Skeletal muscle tissue (tissue), 4 donors: ENCODE measurements around the gene ITSN1. TPM values are rescaled to one million over a fixed set of nuclear protein-coding genes. Genes with fewer than 3 reads are reported as not detected.

Experiments
- H3K27ac ChIP-seq: one replicate; pipeline ENCODE4 v1.7.0; 2013; ENCODE audit warnings: mild to moderate bottlenecking, low read depth, low read length, inconsistent platforms
- H3K27me3 ChIP-seq, 3 donors: one replicate each; pipeline ENCODE4 v1.7.0; 2013; ENCODE audit warnings: low read length in 3 of 3; ENCODE audit not compliant: control insufficient read depth in 3 of 3, insufficient read depth in 3 of 3
- H3K36me3 ChIP-seq, 3 donors: one replicate each; pipeline ENCODE4 v1.7.0; 2013; ENCODE audit warnings: low read length in 3 of 3; ENCODE audit not compliant: control insufficient read depth in 3 of 3, insufficient read depth in 3 of 3
- H3K4me1 ChIP-seq, 3 donors: one replicate each; pipeline ENCODE4 v1.7.0; 2013; ENCODE audit warnings: low read length in 3 of 3, mild to moderate bottlenecking in 3 of 3; ENCODE audit not compliant: control insufficient read depth in 3 of 3, insufficient read depth in 3 of 3
- H3K4me3 ChIP-seq, 3 donors: one replicate each; pipeline ENCODE4 v1.7.0; 2013; ENCODE audit warnings: low read length in 3 of 3
- H3K9ac ChIP-seq, 3 donors: one replicate each; pipeline ENCODE4 v1.7.0; 2013; ENCODE audit warnings: low read length in 3 of 3, mild to moderate bottlenecking in 3 of 3, moderate library complexity in 2 of 3, low read depth in 1 of 3
- H3K9me3 ChIP-seq, 3 donors: one replicate each; pipeline ENCODE4 v1.7.0; 2013; ENCODE audit warnings: low read length in 3 of 3; ENCODE audit not compliant: control insufficient read depth in 3 of 3
- total RNA-seq: library from RNA; depleted of rRNA; stranded (reverse); fragments of >200 nt; gene quantifications from one replicate; pipeline ENCODE4 v1.2.3, GENCODE V29; 2014
- donor health status: Osteomylitis.

ITSN1 gene
- total RNA-seq, 1 donor from 2014 or later = 21.4 TPM

GRCh38 chr21:33736569-33736968 is 94.3 kb downstream of the ITSN1 start:
- Histone ChIP-seq H3K4me1 (no peaks in the 10 kb centered on the region), H3K27me3 (no peaks in the 10 kb centered on the region), H3K36me3 (no peaks in the 10 kb centered on the region), H3K4me3 (no peak overlapping the region), H3K27ac (no peak overlapping the region), H3K9ac (no peak overlapping the region), H3K9me3 (no peaks in the 10 kb centered on the region)

- no peaks in the 10 kb centered on the region for H3K4me1 ChIP-seq
- no peaks in the 10 kb centered on the region for H3K27me3 ChIP-seq
- no peak overlapping the region for H3K27ac ChIP-seq
- H3K9me3 ChIP-seq = no peaks in the 10 kb centered on the region
- H3K4me3 ChIP-seq = no peak overlapping the region
- H3K9ac ChIP-seq = no peak overlapping the region
- H3K36me3 ChIP-seq = no peaks in the 10 kb centered on the region
Measured at GRCh38 chr21:33739701-33740100, 97.4 kb downstream of the ITSN1 start.

- Histone ChIP-seq H3K9ac (no peak overlapping the region), H3K9me3 (peaks cover 0 to 2% (median 0%) of the 10 kb centered on the region in 3 donors), H3K36me3 (peaks cover 3 to 4% (median 3%) of the 10 kb centered on the region in 3 donors), H3K27ac (no peak overlapping the region), H3K4me3 (no peak overlapping the region), H3K4me1 (peaks cover 5 to 16% (median 12%) of the 10 kb centered on the region in 3 donors), H3K27me3 (no peaks in the 10 kb centered on the region)
Measured at GRCh38 chr21:33747420-33747819, 105.1 kb downstream of the ITSN1 start.

DNA sequence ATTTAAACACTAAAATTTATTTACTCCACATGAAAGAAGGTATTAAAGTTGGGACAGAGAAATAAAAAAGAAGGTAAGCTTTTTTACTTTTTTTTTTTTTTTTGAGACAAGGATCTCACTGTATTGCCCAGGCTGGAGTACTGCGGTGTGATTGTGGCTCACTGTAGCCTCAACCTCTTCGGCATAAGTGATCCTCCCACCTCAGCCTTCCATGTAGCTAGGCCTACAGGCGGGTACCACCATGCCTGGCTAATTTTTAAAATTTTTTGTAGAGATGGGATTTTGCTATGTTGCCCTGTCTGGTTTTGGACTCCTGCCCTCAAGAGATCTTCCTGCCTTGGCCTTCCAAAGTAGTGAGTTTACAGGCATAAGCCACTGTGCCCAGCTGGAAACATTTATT is 106.6 kb downstream of the ITSN1 start:
- no peak overlapping the region for H3K9ac ChIP-seq
- peaks cover 3 to 4% (median 3%) of the 10 kb centered on the region in 3 donors for H3K36me3 ChIP-seq
- no peak overlapping the region for H3K27ac ChIP-seq
- no peaks in the 10 kb centered on the region for H3K27me3 ChIP-seq
- H3K9me3 ChIP-seq = peaks cover 0 to 2% (median 0%) of the 10 kb centered on the region in 3 donors
- H3K4me3 ChIP-seq = no peak overlapping the region
- H3K4me1 ChIP-seq = peaks cover 5 to 16% (median 12%) of the 10 kb centered on the region in 3 donors

- H3K36me3 ChIP-seq = peaks cover 0 to 4% (median 3%) of the 10 kb centered on the region in 3 donors
- no peak overlapping the region for H3K27ac ChIP-seq
- no peak overlapping the region for H3K4me3 ChIP-seq
- peak overlapping the region in 1 of 3 donors; percentile 30 for H3K9ac ChIP-seq
- H3K4me1 ChIP-seq = peaks cover 8 to 16% (median 12%) of the 10 kb centered on the region in 3 donors
- peaks cover 0 to 2% (median 0%) of the 10 kb centered on the region in 3 donors for H3K9me3 ChIP-seq
- no peaks in the 10 kb centered on the region for H3K27me3 ChIP-seq
Measured at GRCh38 chr21:33750017-33750416, 107.7 kb downstream of the ITSN1 start.

GRCh38 chr21:33751120-33751519 is 108.8 kb downstream of the ITSN1 start:
- Histone ChIP-seq H3K27me3 (no peaks in the 10 kb centered on the region), H3K4me1 (peaks cover 8 to 16% (median 12%) of the 10 kb centered on the region in 3 donors), H3K9me3 (peaks cover 0 to 2% (median 0%) of the 10 kb centered on the region in 3 donors), H3K27ac (no peak overlapping the region), H3K9ac (no peak overlapping the region), H3K36me3 (peaks cover 0 to 4% (median 0%) of the 10 kb centered on the region in 3 donors), H3K4me3 (no peak overlapping the region)

- Histone ChIP-seq H3K9ac (no peak overlapping the region), H3K27me3 (no peaks in the 10 kb centered on the region), H3K4me3 (no peak overlapping the region), H3K36me3 (peaks cover 0 to 4% (median 0%) of the 10 kb centered on the region in 3 donors), H3K9me3 (peaks cover 0 to 2% (median 0%) of the 10 kb centered on the region in 3 donors), H3K27ac (no peak overlapping the region), H3K4me1 (peaks cover 8 to 16% (median 12%) of the 10 kb centered on the region in 3 donors)
Measured at GRCh38 chr21:33751533-33751932, 109.2 kb downstream of the ITSN1 start.

DNA sequence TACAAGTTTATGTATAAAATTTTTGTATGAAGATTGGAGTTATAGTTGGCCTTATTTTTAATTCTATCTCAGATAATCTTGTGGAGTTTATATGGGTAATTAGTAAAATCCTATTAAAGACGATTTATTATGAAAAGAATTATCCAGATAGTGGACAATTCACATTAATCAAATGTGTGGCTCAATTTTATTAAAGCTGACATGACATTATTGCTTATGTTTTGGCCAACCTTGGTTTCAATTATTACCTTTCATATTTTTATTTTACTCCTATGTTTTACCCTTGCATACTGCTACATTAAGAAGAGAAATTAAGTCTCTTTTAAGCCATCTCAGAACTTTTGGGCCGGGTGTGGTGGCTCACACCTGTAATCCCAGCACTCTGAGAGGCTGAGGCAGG is 110.0 kb downstream of the ITSN1 start:
- Histone ChIP-seq H3K36me3 (peaks cover 0 to 4% (median 0%) of the 10 kb centered on the region in 3 donors), H3K9me3 (peaks cover 0 to 1% (median 0%) of the 10 kb centered on the region in 3 donors), H3K4me3 (no peak overlapping the region), H3K27me3 (no peaks in the 10 kb centered on the region), H3K4me1 (peaks cover 8 to 16% (median 12%) of the 10 kb centered on the region in 3 donors), H3K27ac (no peak overlapping the region), H3K9ac (no peak overlapping the region)

GRCh38 chr21:33753886-33754285 is 111.6 kb downstream of the ITSN1 start:
- Histone ChIP-seq H3K36me3 (peaks cover 0 to 4% (median 0%) of the 10 kb centered on the region in 3 donors), H3K27me3 (no peaks in the 10 kb centered on the region), H3K9ac (no peak overlapping the region), H3K9me3 (no peaks in the 10 kb centered on the region), H3K27ac (no peak overlapping the region), H3K4me3 (no peak overlapping the region), H3K4me1 (peaks cover 8 to 16% (median 12%) of the 10 kb centered on the region in 3 donors)

GRCh38 chr21:33754481-33754880 is 112.2 kb downstream of the ITSN1 start:
- Histone ChIP-seq H3K4me1 (peaks cover 8 to 16% (median 12%) of the 10 kb centered on the region in 3 donors), H3K27me3 (no peaks in the 10 kb centered on the region), H3K9ac (peak overlapping the region in 1 of 3 donors; percentile 0), H3K4me3 (no peak overlapping the region), H3K9me3 (no peaks in the 10 kb centered on the region), H3K36me3 (peaks cover 0 to 4% (median 0%) of the 10 kb centered on the region in 3 donors), H3K27ac (no peak overlapping the region)
